Liver (tissue), 3 donors: ENCODE results near the gene SLC29A3.

Experiments used
- ATF3 ChIP-seq: IDR thresholded peaks from 2 replicates; pipeline ENCODE4 v1.6.1; 2016; ENCODE audit warnings: antibody characterized with exemption
- CTCF ChIP-seq: fragments of 150-350 bp; IDR thresholded peaks from 2 replicates; pipeline ENCODE4 v1.5.1; 2017; ENCODE audit warnings: improper control_type of control experiment, low read depth, low read length; ENCODE audit not compliant: missing input control
- GABPA ChIP-seq, 2 donors: IDR thresholded peaks in 1 of 2; conservative IDR thresholded peaks in 1 of 2; 2 replicates each; pipeline ENCODE4 v1.6.1; 2016; ENCODE audit warnings: antibody characterized with exemption in 2 of 2, mild to moderate bottlenecking in 1 of 2, moderate library complexity in 1 of 2
- JUND ChIP-seq, 2 donors: IDR thresholded peaks; 2 replicates each; pipeline ENCODE4 v1.6.1; 2016; ENCODE audit warnings: antibody characterized with exemption in 2 of 2
- RAD21 ChIP-seq, 2 donors: IDR thresholded peaks; 2 replicates each; pipeline ENCODE4 v1.6.1; 2016; ENCODE audit warnings: antibody characterized with exemption in 2 of 2, mild to moderate bottlenecking in 2 of 2
- donor health status: healthy.
- donor health status: healthy.

GRCh38 chr10:71314028-71314693 is 4.9 kb upstream of the SLC29A3 start:
- TF ChIP-seq CTCF (peak; percentile 84), GABPA (IDR thresholded peaks at IDR 0.05 in 1 of 2, conservative IDR thresholded peaks at IDR 0.05 in 1 of 2) (no peak), ATF3 (no peak), RAD21 (IDR thresholded peaks at IDR 0.05) (peak; percentile 79 to 82), JUND (IDR thresholded peaks at IDR 0.05) (no peak)
